ENCODE results near the gene UNC5B.

DNA sequence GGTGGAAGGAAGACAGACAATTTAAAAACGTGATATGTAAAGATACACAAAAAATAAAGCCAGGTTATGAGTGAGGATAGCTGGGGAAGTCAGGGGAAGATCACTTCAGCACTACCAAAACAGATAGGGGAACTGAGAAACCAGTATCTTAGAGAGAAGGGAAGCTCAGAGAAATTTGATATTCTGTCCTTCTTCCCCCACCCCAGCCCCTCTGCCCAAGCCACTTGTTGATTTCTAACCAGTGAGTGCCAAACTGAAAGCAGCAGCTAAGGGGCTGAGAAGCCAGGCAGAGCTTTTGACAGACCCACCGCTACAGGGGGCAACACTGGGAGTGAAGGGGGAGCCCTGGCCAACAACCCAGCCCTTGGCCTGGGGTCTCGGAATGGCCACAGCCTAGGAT is 97.5 kb downstream of the UNC5B start:
- TF ChIP-seq RAD21 (IDR thresholded peaks at IDR 0.05; ENCODE audit: low read depth), result no peak
- no peak for TF ChIP-seq CEBPB (IDR thresholded peaks at IDR 0.05; ENCODE audit: low read depth)
- TF ChIP-seq, protein P1, sequence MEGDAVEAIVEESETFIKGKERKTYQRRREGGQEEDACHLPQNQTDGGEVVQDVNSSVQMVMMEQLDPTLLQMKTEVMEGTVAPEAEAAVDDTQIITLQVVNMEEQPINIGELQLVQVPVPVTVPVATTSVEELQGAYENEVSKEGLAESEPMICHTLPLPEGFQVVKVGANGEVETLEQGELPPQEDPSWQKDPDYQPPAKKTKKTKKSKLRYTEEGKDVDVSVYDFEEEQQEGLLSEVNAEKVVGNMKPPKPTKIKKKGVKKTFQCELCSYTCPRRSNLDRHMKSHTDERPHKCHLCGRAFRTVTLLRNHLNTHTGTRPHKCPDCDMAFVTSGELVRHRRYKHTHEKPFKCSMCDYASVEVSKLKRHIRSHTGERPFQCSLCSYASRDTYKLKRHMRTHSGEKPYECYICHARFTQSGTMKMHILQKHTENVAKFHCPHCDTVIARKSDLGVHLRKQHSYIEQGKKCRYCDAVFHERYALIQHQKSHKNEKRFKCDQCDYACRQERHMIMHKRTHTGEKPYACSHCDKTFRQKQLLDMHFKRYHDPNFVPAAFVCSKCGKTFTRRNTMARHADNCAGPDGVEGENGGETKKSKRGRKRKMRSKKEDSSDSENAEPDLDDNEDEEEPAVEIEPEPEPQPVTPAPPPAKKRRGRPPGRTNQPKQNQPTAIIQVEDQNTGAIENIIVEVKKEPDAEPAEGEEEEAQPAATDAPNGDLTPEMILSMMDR (IDR thresholded peaks at IDR 0.05 in 2 of 3, conservative IDR thresholded peaks at IDR 0.05 in 1 of 3; ENCODE audit: borderline replicate concordance in 1 of 3, insufficient read depth in 1 of 3, low read depth in 2 of 3, low read length in 2 of 3), result no peak
- no peak for TF ChIP-seq POLR2A (IDR thresholded peaks at IDR 0.05; ENCODE audit: borderline replicate concordance, extremely low read depth, insufficient read depth, insufficient read length)
- TF ChIP-seq EGR1 (IDR thresholded peaks at IDR 0.05; ENCODE audit: low read depth), result no peak
- no peak for TF ChIP-seq EZH2 (IDR thresholded peaks at IDR 0.05)
- no peak for TF ChIP-seq POLR2AphosphoS5 (IDR thresholded peaks at IDR 0.05; ENCODE audit: low read depth, low read length)
- TF ChIP-seq SP1 (IDR thresholded peaks at IDR 0.05; ENCODE audit: low read depth), result no peak
- no peak for TF ChIP-seq ELF1 (IDR thresholded peaks at IDR 0.05; ENCODE audit: borderline replicate concordance, low read depth)

All from HCT116 (cell line).